IPS-20b (cell line): ENCODE results near the gene SLC9A9.

Experiments
- H3K27ac ChIP-seq: one replicate; pipeline ENCODE4 v1.5.1; 2013; ENCODE audit warnings: low read length
- H3K27me3 ChIP-seq: 2 replicates; pipeline ENCODE4 v1.6.1; 2013; ENCODE audit warnings: mild to moderate bottlenecking, low read length, inconsistent platforms; ENCODE audit not compliant: insufficient read depth
- H3K36me3 ChIP-seq: 2 replicates; pipeline ENCODE4 v1.6.1; 2013; ENCODE audit warnings: low read depth, mild to moderate bottlenecking, inconsistent platforms, low read length, moderate library complexity; ENCODE audit not compliant: insufficient read depth
- H3K4me1 ChIP-seq: 2 replicates; pipeline ENCODE4 v1.6.1; 2013; ENCODE audit warnings: mild to moderate bottlenecking, control low read depth, inconsistent platforms, low read length, moderate library complexity; ENCODE audit not compliant: insufficient read depth
- H3K4me3 ChIP-seq: 2 replicates; pipeline ENCODE4 v1.5.1; 2013; ENCODE audit warnings: mild to moderate bottlenecking, low read length, inconsistent platforms
- H3K9ac ChIP-seq: 2 replicates; pipeline ENCODE4 v1.6.1; 2013; ENCODE audit warnings: low read depth, mild to moderate bottlenecking, inconsistent platforms, low read length, moderate library complexity
- H3K9me3 ChIP-seq: 2 replicates; pipeline ENCODE4 v1.6.1; 2013; ENCODE audit warnings: mild to moderate bottlenecking, low read depth, low read length, inconsistent platforms; ENCODE audit not compliant: insufficient read depth

The SLC9A9 gene

GRCh38 chr3:143653935-143654334, 194.3 kb downstream of the SLC9A9 start:
- Histone ChIP-seq H3K27ac (no peak overlapping the region), H3K36me3 (no peaks in the 10 kb centered on the region), H3K9me3 (no peaks in the 10 kb centered on the region), H3K27me3 (no peaks in the 10 kb centered on the region), H3K4me3 (no peak overlapping the region), H3K9ac (no peak overlapping the region), H3K4me1 (peaks cover 16% of the 10 kb centered on the region; the same call in 1 of the 2 replicates)

- H3K4me3 ChIP-seq: no peak overlapping the region
- H3K9ac ChIP-seq: no peak overlapping the region
- peaks cover 18% of the 10 kb centered on the region; the same call in 1 of the 2 replicates for H3K4me1 ChIP-seq
- H3K27me3 ChIP-seq: no peaks in the 10 kb centered on the region
- no peaks in the 10 kb centered on the region for H3K9me3 ChIP-seq
- H3K36me3 ChIP-seq: no peaks in the 10 kb centered on the region
- H3K27ac ChIP-seq: no peak overlapping the region
Measured at GRCh38 chr3:143653493-143653892, 194.8 kb downstream of the SLC9A9 start.

- Histone ChIP-seq H3K9ac (no peak overlapping the region), H3K27ac (no peak overlapping the region), H3K4me1 (peaks cover 18% of the 10 kb centered on the region; the same call in 1 of the 2 replicates), H3K9me3 (no peaks in the 10 kb centered on the region), H3K4me3 (no peak overlapping the region), H3K36me3 (no peaks in the 10 kb centered on the region), H3K27me3 (no peaks in the 10 kb centered on the region)
Measured at GRCh38 chr3:143652118-143652517, 196.2 kb downstream of the SLC9A9 start.

- Histone ChIP-seq H3K36me3 (no peaks in the 10 kb centered on the region), H3K27me3 (no peaks in the 10 kb centered on the region), H3K4me1 (peaks cover 5% of the 10 kb centered on the region; the same call in 1 of the 2 replicates), H3K27ac (no peak overlapping the region), H3K9ac (no peak overlapping the region), H3K4me3 (no peak overlapping the region), H3K9me3 (no peaks in the 10 kb centered on the region)
Measured at GRCh38 chr3:143650827-143651226, 197.4 kb downstream of the SLC9A9 start.

GRCh38 chr3:143650120-143650519, 198.1 kb downstream of the SLC9A9 start:
- no peaks in the 10 kb centered on the region for H3K27me3 ChIP-seq
- H3K4me3 ChIP-seq: no peak overlapping the region
- H3K9ac ChIP-seq: no peak overlapping the region
- no peaks in the 10 kb centered on the region for H3K36me3 ChIP-seq
- peaks cover 4% of the 10 kb centered on the region; the same call in 1 of the 2 replicates for H3K4me1 ChIP-seq
- H3K27ac ChIP-seq: no peak overlapping the region
- H3K9me3 ChIP-seq: no peaks in the 10 kb centered on the region

GRCh38 chr3:143648708-143649107, 199.6 kb downstream of the SLC9A9 start:
- Histone ChIP-seq H3K4me1 (peaks cover 4% of the 10 kb centered on the region; the same call in 1 of the 2 replicates), H3K27me3 (no peaks in the 10 kb centered on the region), H3K36me3 (no peaks in the 10 kb centered on the region), H3K4me3 (no peak overlapping the region), H3K27ac (no peak overlapping the region), H3K9me3 (no peaks in the 10 kb centered on the region), H3K9ac (no peak overlapping the region)

GRCh38 chr3:143648218-143648617, 200.1 kb downstream of the SLC9A9 start:
- no peaks in the 10 kb centered on the region for H3K9me3 ChIP-seq
- peaks cover 4% of the 10 kb centered on the region; the same call in 1 of the 2 replicates for H3K4me1 ChIP-seq
- no peak overlapping the region for H3K27ac ChIP-seq
- H3K36me3 ChIP-seq: no peaks in the 10 kb centered on the region
- H3K4me3 ChIP-seq: no peak overlapping the region
- no peak overlapping the region for H3K9ac ChIP-seq
- no peaks in the 10 kb centered on the region for H3K27me3 ChIP-seq

GRCh38 chr3:143644370-143645089, 203.7 kb downstream of the SLC9A9 start:
- Histone ChIP-seq H3K27ac (no peak overlapping the region), H3K4me3 (no peak overlapping the region), H3K27me3 (no peaks in the 10 kb centered on the region), H3K9me3 (no peaks in the 10 kb centered on the region), H3K36me3 (no peaks in the 10 kb centered on the region), H3K9ac (no peak overlapping the region), H3K4me1 (peaks cover 4% of the 10 kb centered on the region; the same call in 1 of the 2 replicates)

- Histone ChIP-seq H3K9ac (no peak overlapping the region), H3K36me3 (no peaks in the 10 kb centered on the region), H3K4me1 (peaks cover 1% of the 10 kb centered on the region; the same call in 1 of the 2 replicates), H3K27ac (no peak overlapping the region), H3K27me3 (no peaks in the 10 kb centered on the region), H3K4me3 (no peak overlapping the region), H3K9me3 (no peaks in the 10 kb centered on the region)
Measured at GRCh38 chr3:143643905-143644304, 204.4 kb downstream of the SLC9A9 start.

- Histone ChIP-seq H3K27ac (no peak overlapping the region), H3K9me3 (no peaks in the 10 kb centered on the region), H3K4me3 (no peak overlapping the region), H3K9ac (no peak overlapping the region), H3K4me1 (no peaks in the 10 kb centered on the region), H3K36me3 (no peaks in the 10 kb centered on the region), H3K27me3 (no peaks in the 10 kb centered on the region)
Measured at GRCh38 chr3:143640774-143641173, 207.5 kb downstream of the SLC9A9 start.

- Histone ChIP-seq H3K9me3 (no peaks in the 10 kb centered on the region), H3K9ac (no peak overlapping the region), H3K36me3 (no peaks in the 10 kb centered on the region), H3K4me1 (no peaks in the 10 kb centered on the region), H3K27me3 (no peaks in the 10 kb centered on the region), H3K27ac (no peak overlapping the region), H3K4me3 (no peak overlapping the region)
Measured at GRCh38 chr3:143637133-143637532, 211.1 kb downstream of the SLC9A9 start.

- no peak overlapping the region for H3K9ac ChIP-seq
- no peaks in the 10 kb centered on the region for H3K4me1 ChIP-seq
- no peaks in the 10 kb centered on the region for H3K27me3 ChIP-seq
- no peaks in the 10 kb centered on the region for H3K9me3 ChIP-seq
- H3K27ac ChIP-seq: no peak overlapping the region
- no peaks in the 10 kb centered on the region for H3K36me3 ChIP-seq
- H3K4me3 ChIP-seq: no peak overlapping the region
Measured at GRCh38 chr3:143634991-143635390, 213.3 kb downstream of the SLC9A9 start.
